GM23248 (cell line): ENCODE measurements around the gene KCNJ12. TPM values are rescaled to one million over a fixed set of nuclear protein-coding genes. Genes with fewer than 3 reads are reported as not detected.

ENCODE experiments used
- DNase-seq: peaks from one replicate; pipeline ENCODE4 v3.0.0-alpha.2; 2015
- H2AFZ ChIP-seq: fragments of 200-600 bp; sonication (generic); 2 replicates; pipeline ENCODE4 v1.6.1; 2016; ENCODE audit warnings: antibody characterized with exemption
- H3F3A ChIP-seq: fragments of 200-600 bp; sonication (generic); 2 replicates; pipeline ENCODE4 v1.6.1; 2016; ENCODE audit warnings: mild to moderate bottlenecking, antibody characterized with exemption, mixed run types; ENCODE audit not compliant: insufficient read depth
- H3K27ac ChIP-seq: fragments of 200-600 bp; sonication (generic); 2 replicates; pipeline ENCODE4 v1.5.1; 2016; ENCODE audit warnings: mild to moderate bottlenecking
- H3K27me3 ChIP-seq: fragments of 200-600 bp; sonication (generic); replicated peaks from 2 replicates; pipeline ENCODE4 v1.6.1; 2016; ENCODE audit warnings: mild to moderate bottlenecking; ENCODE audit not compliant: insufficient read depth
- H3K36me3 ChIP-seq: fragments of 200-600 bp; sonication (generic); 2 replicates; pipeline ENCODE4 v1.6.1; 2016; ENCODE audit warnings: low read depth, mild to moderate bottlenecking
- H3K4me1 ChIP-seq: fragments of 200-600 bp; sonication (generic); 2 replicates; pipeline ENCODE4 v1.6.1; 2016; ENCODE audit warnings: mild to moderate bottlenecking; ENCODE audit not compliant: insufficient read depth
- H3K4me2 ChIP-seq: fragments of 200-600 bp; sonication (generic); one replicate; pipeline ENCODE4 v1.6.1; 2016; ENCODE audit warnings: mild to moderate bottlenecking; ENCODE audit not compliant: unreplicated experiment
- H3K4me3 ChIP-seq: fragments of 200-600 bp; sonication (generic); 2 replicates; pipeline ENCODE4 v1.5.1; 2016; ENCODE audit warnings: mild to moderate bottlenecking
- H3K79me2 ChIP-seq: fragments of 200-600 bp; sonication (generic); 2 replicates; pipeline ENCODE4 v1.6.1; 2016; ENCODE audit warnings: mild to moderate bottlenecking; ENCODE audit not compliant: insufficient read depth
- H3K9ac ChIP-seq: fragments of 200-600 bp; sonication (generic); 2 replicates; pipeline ENCODE4 v1.6.1; 2016; ENCODE audit warnings: mild to moderate bottlenecking
- H3K9me2 ChIP-seq: fragments of 200-600 bp; sonication (generic); 2 replicates; pipeline ENCODE4 v1.6.1; 2016; ENCODE audit warnings: mixed run types, mild to moderate bottlenecking, moderate library complexity; ENCODE audit not compliant: insufficient read depth
- H3K9me3 ChIP-seq: fragments of 200-600 bp; sonication (generic); one replicate; pipeline ENCODE4 v1.6.1; 2017; ENCODE audit warnings: low read depth
- H4K20me1 ChIP-seq: fragments of 200-600 bp; sonication (generic); 2 replicates; pipeline ENCODE4 v1.6.0; 2016; ENCODE audit not compliant: insufficient read depth
- EZH2 ChIP-seq: fragments of 200-600 bp; sonication (generic); IDR thresholded peaks from 2 replicates; pipeline ENCODE4 v1.6.1; 2018; ENCODE audit warnings: antibody characterized with exemption, mild to moderate bottlenecking; ENCODE audit not compliant: insufficient read depth, poor library complexity, severe bottlenecking
- EZH2phosphoT487 ChIP-seq: fragments of 200-600 bp; sonication (generic); IDR thresholded peaks from 2 replicates; pipeline ENCODE4 v1.6.1; 2018; ENCODE audit warnings: antibody characterized with exemption, moderate library complexity, mild to moderate bottlenecking, low read depth; ENCODE audit not compliant: insufficient read depth
- WGBS, 2 experiments: methylation state at CpG; one replicate each; pipeline ENCODE4 v1.1.6; 2015 to 2017; ENCODE audit warnings: low lambda C conversion rate in 2 of 2, low coverage in 1 of 2; ENCODE audit errors: missing lambda C conversion rate in 2 of 2; 5-methylcytosine and 5-hydroxymethylcytosine counted together
- in situ Hi-C: fragments of 300-500 bp; cut with MboI; formaldehyde crosslinking; loops from 2 replicates; pipeline ENCODE4 v1.15.0; 2020
- polyA plus RNA-seq: library from polyadenylated mRNA; unstranded; fragments of >200 nt; fragmentation: Nextera tagmentation; extraction: Ambion mirVana; gene quantifications from 2 replicates; pipeline ENCODE4 v1.2.1, GENCODE V29; 2016
- total RNA-seq: library from RNA; depleted of rRNA; stranded (reverse); fragments of >200 nt; shearing (Covaris generic); gene quantifications from 2 replicates; pipeline ENCODE4 v1.2.3, GENCODE V29; 2014

KCNJ12 gene
- total and polyA plus RNA-seq, 2 experiments from 2014 or later = 0.29 to 0.54 TPM

- H2AFZ ChIP-seq = no peak overlapping the region
- no peak overlapping the region for H3K9ac ChIP-seq
- DNase-seq = no peak
- H3K79me2 ChIP-seq = no peaks in the 10 kb centered on the region
- no peak overlapping the region for H3K4me3 ChIP-seq
- no peaks in the 10 kb centered on the region for H3K4me1 ChIP-seq
- no peaks in the 10 kb centered on the region for H3F3A ChIP-seq
- H3K4me2 ChIP-seq = no peak overlapping the region
- no peaks in the 10 kb centered on the region for H3K9me2 ChIP-seq
- peaks cover 10% of the 10 kb centered on the region; the same call in 1 of the 2 replicates for H3K27me3 ChIP-seq
- H4K20me1 ChIP-seq = no peaks in the 10 kb centered on the region
- 63 to 71% methylated on average over 7 of the region's 7 CpGs for WGBS, 2 experiments
- no peaks in the 10 kb centered on the region for H3K36me3 ChIP-seq
- TF ChIP-seq EZH2phosphoT487 (no peak), EZH2 (no peak)
- no peak overlapping the region for H3K27ac ChIP-seq
- in situ Hi-C loops = no loop called here
- H3K9me3 ChIP-seq = no peaks in the 10 kb centered on the region
Observed at GRCh38 chr17:21365016-21365415, 11.1 kb upstream of the KCNJ12 start.

- no peak overlapping the region for H2AFZ ChIP-seq
- H3K4me2 ChIP-seq = no peak overlapping the region
- no peaks in the 10 kb centered on the region for H4K20me1 ChIP-seq
- H3K9ac ChIP-seq = no peak overlapping the region
- 82 to 86% methylated on average over 10 to 15 of the region's 15 CpGs for WGBS, 2 experiments
- H3F3A ChIP-seq = no peaks in the 10 kb centered on the region
- DNase-seq = no peak
- H3K4me1 ChIP-seq = no peaks in the 10 kb centered on the region
- H3K27ac ChIP-seq = no peak overlapping the region
- H3K9me3 ChIP-seq = no peaks in the 10 kb centered on the region
- in situ Hi-C loops = no loop called here
- 0 out of 2 replicates have a peak, but pooled peaks cover 5% of the 10 kb centered on the region for H3K27me3 ChIP-seq
- no peak overlapping the region for H3K4me3 ChIP-seq
- TF ChIP-seq EZH2phosphoT487 (no peak), EZH2 (no peak)
- H3K9me2 ChIP-seq = no peaks in the 10 kb centered on the region
- no peaks in the 10 kb centered on the region for H3K36me3 ChIP-seq
- H3K79me2 ChIP-seq = no peaks in the 10 kb centered on the region
Observed at GRCh38 chr17:21368545-21369246, 7.5 kb upstream of the KCNJ12 start.

- Histone ChIP-seq H3K4me2 (no peak overlapping the region), H4K20me1 (no peaks in the 10 kb centered on the region)
Observed at GRCh38 chr17:21369395-21369794, 6.8 kb upstream of the KCNJ12 start.

GRCh38 chr17:21370430-21370829 lies 5.7 kb upstream of the KCNJ12 start:
- Histone ChIP-seq H3K9me3 (no peaks in the 10 kb centered on the region), H3K4me3 (no peak overlapping the region), H3K79me2 (no peaks in the 10 kb centered on the region), H3K4me2 (no peak overlapping the region), H2AFZ (no peak overlapping the region), H3K9me2 (no peaks in the 10 kb centered on the region), H3K4me1 (no peaks in the 10 kb centered on the region), H3K27ac (no peak overlapping the region), H3K36me3 (no peaks in the 10 kb centered on the region), H3F3A (no peaks in the 10 kb centered on the region), H3K9ac (no peak overlapping the region), H4K20me1 (no peaks in the 10 kb centered on the region), H3K27me3 (0 out of 2 replicates have a peak, but pooled peaks cover 5% of the 10 kb centered on the region)
- WGBS, 2 experiments = 11 to 13% methylated on average over 6 of the region's 6 CpGs
- no peak for DNase-seq
- TF ChIP-seq EZH2phosphoT487 (no peak), EZH2 (no peak)
- in situ Hi-C loops = no loop called here

More at GRCh38 chr17:21369395-21369794, 6.8 kb upstream of the KCNJ12 start:
- in situ Hi-C loops = no loop called here
- Histone ChIP-seq H3K27ac (no peak overlapping the region), H3K9me3 (no peaks in the 10 kb centered on the region), H3K27me3 (0 out of 2 replicates have a peak, but pooled peaks cover 5% of the 10 kb centered on the region), H2AFZ (no peak overlapping the region), H3K4me1 (no peaks in the 10 kb centered on the region), H3K9me2 (no peaks in the 10 kb centered on the region), H3K79me2 (no peaks in the 10 kb centered on the region), H3F3A (no peaks in the 10 kb centered on the region), H3K4me3 (no peak overlapping the region), H3K9ac (no peak overlapping the region), H3K36me3 (no peaks in the 10 kb centered on the region)
- DNase-seq = no peak
- no peak for TF ChIP-seq EZH2
- WGBS, 2 experiments = 98% methylated on average over 5 of the region's 5 CpGs
